HEK293T (cell line): ENCODE data around the gene NLRP7.

Experiments used
- ARNT ChIP-seq: fragments of 450-650 bp; IDR thresholded peaks from 2 replicates; pipeline ENCODE4 v1.6.1; 2017; ENCODE audit warnings: mild to moderate bottlenecking
- BHLHE40 ChIP-seq: fragments of 450-650 bp; IDR thresholded peaks from 2 replicates; pipeline ENCODE4 v1.6.1; 2016; ENCODE audit warnings: mild to moderate bottlenecking, moderate library complexity, borderline replicate concordance
- CTBP1 ChIP-seq: fragments of 450-650 bp; IDR thresholded peaks from 2 replicates; pipeline ENCODE4 v1.6.1; 2016; ENCODE audit warnings: borderline replicate concordance
- ELF4 ChIP-seq: fragments of 450-650 bp; IDR thresholded peaks from 2 replicates; pipeline ENCODE4 v1.6.1; 2017; ENCODE audit warnings: antibody characterized with exemption
- FOXK2 ChIP-seq: fragments of 450-650 bp; IDR thresholded peaks from 2 replicates; pipeline ENCODE4 v1.6.1; 2016; ENCODE audit warnings: mild to moderate bottlenecking
- FOXM1 ChIP-seq: fragments of 450-650 bp; IDR thresholded peaks from 2 replicates; pipeline ENCODE4 v1.6.1; 2017; ENCODE audit warnings: mild to moderate bottlenecking, borderline replicate concordance
- HDGF ChIP-seq: fragments of 450-650 bp; IDR thresholded peaks from 2 replicates; pipeline ENCODE4 v1.6.1; 2017; ENCODE audit warnings: antibody characterized with exemption, borderline replicate concordance
- LEF1 ChIP-seq: fragments of 450-650 bp; IDR thresholded peaks from 2 replicates; pipeline ENCODE4 v1.6.1; 2017; ENCODE audit warnings: mild to moderate bottlenecking, borderline replicate concordance
- NFRKB ChIP-seq: fragments of 450-650 bp; IDR thresholded peaks from 2 replicates; pipeline ENCODE4 v1.6.1; 2016; ENCODE audit warnings: mild to moderate bottlenecking, moderate library complexity
- SP1 ChIP-seq: fragments of 450-650 bp; IDR thresholded peaks from 2 replicates; pipeline ENCODE4 v1.6.1; 2017
- SUZ12 ChIP-seq: fragments of 450-650 bp; IDR thresholded peaks from 2 replicates; pipeline ENCODE4 v1.6.1; 2016; ENCODE audit warnings: mild to moderate bottlenecking
- TARDBP ChIP-seq: fragments of 450-650 bp; IDR thresholded peaks from 2 replicates; pipeline ENCODE4 v1.6.1; 2016
- ZNF384 ChIP-seq: fragments of 450-650 bp; IDR thresholded peaks from 2 replicates; pipeline ENCODE4 v1.6.1; 2016
- TF ChIP-seq, protein P1 (sequence below): fragments of 450-650 bp; IDR thresholded peaks from 2 replicates; pipeline ENCODE4 v1.6.1; 2016

DNA sequence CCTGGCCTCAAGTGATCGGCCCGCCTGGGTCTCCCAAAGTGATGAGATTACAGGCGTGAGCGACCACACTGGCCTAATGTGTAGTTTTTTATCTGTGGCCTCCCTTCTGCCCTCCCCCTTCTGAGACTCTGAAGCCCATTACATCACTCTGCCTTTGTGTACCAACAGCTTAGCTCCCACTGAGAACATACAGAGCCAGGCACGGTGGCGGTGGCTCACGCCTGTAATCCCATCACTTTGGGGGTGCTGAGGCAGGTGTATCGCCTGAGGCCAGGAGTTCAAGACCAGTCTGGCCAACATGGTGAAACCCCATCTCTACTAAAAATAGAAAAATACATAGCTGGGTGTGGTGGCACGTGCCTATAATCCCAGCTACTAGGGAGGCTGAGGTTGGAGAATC, 28.8 kb downstream of the NLRP7 start:
- TF ChIP-seq TARDBP: no peak
- TF ChIP-seq SUZ12: no peak
- TF ChIP-seq ZNF384: no peak
- TF ChIP-seq FOXK2: no peak
- TF ChIP-seq BHLHE40: no peak
- TF ChIP-seq ARNT: no peak
- no peak for TF ChIP-seq SP1
- no peak for TF ChIP-seq FOXM1
- TF ChIP-seq ELF4: no peak
- no peak for TF ChIP-seq HDGF
- TF ChIP-seq, protein P1, sequence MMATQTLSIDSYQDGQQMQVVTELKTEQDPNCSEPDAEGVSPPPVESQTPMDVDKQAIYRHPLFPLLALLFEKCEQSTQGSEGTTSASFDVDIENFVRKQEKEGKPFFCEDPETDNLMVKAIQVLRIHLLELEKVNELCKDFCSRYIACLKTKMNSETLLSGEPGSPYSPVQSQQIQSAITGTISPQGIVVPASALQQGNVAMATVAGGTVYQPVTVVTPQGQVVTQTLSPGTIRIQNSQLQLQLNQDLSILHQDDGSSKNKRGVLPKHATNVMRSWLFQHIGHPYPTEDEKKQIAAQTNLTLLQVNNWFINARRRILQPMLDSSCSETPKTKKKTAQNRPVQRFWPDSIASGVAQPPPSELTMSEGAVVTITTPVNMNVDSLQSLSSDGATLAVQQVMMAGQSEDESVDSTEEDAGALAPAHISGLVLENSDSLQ: no peak
- TF ChIP-seq LEF1: no peak
- no peak for TF ChIP-seq NFRKB
- TF ChIP-seq CTBP1: no peak
